HG03025 (cell line): ENCODE measurements around the gene XRCC2.

Experiments used
- ATAC-seq: cut with Tn5 transposase; IDR thresholded peaks from one replicate; pipeline ENCODE4 v1.9.1; 2021; ENCODE audit warnings: mild to moderate bottlenecking, moderate library complexity; ENCODE audit not compliant: unreplicated experiment, low FRiP score

Gene XRCC2

DNA sequence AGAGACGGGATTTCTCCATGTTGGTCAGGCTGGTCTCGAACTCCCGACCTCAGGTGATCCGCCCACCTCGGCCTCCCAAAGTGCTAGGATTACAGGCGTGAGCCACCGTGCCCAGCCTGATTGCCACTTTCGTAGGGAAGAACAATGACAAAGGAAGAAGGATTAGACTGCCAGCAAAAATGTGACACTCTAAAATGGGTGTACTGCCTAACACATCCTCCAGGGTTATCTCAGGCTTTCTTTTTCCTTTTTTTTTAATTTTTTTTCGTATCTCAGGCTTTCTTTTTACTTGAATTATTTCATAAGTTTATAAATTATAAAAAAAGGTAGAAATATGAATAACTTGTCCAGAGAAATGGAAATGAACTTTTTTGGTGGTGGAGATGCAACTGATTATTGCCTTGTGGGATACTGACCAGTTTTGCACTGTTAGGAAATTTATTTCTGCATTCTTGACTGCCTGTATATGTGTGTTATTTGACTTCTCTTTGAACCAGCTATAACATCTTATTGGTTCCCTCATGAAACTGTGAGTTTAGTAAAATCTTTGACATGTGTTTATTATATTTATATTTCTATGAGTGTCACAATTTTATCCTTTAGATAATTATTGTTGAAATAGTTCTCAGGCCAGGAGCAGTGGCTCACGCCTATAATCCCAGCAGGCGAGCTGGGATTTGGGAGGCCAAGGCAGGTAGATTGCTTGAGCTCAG is 56.8 kb downstream of the XRCC2 start:
- ATAC-seq = no peak

DNA sequence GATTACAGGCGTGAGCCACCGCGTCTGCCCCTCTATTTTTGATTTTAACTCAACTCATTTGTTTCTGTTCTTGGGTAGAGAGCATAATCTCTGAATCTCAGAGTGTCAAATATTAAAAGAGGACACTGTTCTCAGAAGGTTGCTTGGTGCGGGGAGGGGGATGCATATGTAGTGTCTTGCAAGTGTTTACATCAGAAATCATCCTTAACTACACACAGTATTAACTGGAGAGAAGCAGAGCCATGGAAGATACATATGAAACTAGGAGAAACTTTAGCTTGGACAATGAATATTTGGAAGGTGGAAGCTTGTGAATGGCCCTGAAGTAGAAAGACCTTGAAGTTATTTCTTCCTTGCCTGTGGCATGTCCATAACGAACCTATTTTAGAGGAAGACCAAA is 57.5 kb downstream of the XRCC2 start:
- ATAC-seq = no peak

DNA sequence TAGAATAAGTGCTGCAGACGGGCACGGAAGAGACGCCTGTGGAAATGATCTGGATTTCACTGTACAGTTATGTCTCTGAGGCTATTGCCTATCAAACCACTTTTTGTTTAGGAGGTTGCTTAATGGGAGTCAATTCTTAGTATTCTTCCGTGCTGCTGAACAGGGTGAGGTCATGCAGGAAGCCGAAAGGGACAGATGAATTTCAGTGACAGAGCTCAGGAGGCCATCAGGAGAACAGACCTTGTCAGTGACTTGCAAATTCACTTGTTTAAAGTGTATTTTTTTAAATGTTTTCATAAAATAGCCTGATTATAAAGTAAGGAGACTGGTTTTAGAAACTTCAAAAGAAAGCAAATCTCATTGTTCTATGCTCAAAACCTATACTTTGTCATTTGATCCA is 58.9 kb downstream of the XRCC2 start:
- no peak for ATAC-seq

DNA sequence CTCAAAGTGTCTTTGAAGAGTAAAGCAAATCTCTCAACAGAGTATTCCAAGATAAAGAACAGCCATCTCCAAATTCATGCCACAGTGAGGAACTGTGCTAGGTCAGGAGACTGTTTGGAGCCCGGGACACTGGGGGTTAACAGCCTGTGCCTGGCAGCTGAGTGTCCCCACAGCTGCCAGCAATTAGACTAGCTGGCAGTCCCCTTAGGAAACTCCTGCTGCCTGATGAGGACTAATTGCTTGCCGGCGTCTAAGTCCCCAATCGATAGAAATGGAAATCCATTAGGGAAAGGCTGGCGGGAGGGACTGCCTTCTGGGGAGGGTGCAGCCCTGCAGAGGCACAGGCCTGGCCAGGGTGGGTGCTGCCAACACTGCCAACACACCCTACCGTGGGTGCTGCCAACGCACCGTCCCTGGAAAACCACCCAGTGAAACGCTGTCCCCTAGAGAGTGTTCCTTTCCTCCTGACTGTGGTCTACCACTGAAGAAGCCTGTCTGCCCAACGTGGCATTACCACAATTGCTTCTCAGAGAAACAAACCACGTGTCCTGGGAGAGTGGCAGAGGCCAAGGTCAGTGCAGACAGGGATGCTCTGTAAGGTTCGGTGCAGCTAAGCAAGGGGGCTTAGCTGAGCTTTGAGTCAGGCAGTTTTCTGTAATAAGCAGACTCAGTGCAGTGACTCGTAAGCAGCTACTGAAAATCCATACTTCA is 60.8 kb downstream of the XRCC2 start:
- ATAC-seq = no peak

DNA sequence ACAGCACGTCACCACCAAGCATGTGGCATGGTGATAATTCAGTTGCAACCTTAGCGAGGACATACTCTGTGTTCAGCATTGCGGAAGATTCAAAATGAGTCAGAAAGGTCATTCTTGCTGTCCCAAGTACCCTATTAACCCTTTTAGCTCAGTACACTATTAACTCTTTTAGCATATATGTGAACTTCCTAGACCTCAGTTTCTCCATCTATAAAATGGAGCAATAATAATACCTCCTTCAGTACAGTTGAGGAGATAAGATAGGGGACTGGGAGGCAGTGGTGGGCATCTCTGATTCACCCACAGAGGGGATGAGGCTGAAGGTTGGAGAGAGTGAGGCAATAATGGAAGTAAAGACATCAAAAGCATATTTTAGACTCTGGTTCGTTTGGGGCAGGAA is 67.3 kb downstream of the XRCC2 start:
- no peak for ATAC-seq

DNA sequence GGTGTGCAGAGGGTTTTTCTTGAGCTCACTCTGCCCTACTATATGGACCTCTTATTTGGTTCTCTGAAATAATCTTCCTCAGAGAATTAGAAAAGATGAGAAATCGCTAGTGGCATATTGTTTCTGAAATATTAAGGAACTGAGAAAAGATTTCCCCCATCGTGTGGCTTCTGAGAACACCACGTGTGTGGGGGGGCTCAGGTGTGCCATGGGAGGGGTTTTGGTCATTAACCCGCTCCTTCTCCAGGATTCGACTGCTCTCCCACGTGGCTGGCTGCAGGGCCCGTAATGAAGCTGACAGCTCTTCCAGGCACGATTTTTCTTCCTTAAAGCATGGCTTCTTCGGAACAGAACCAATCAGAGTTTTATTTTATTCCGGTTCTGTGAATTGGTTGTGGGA is 67.7 kb downstream of the XRCC2 start:
- no peak for ATAC-seq

DNA sequence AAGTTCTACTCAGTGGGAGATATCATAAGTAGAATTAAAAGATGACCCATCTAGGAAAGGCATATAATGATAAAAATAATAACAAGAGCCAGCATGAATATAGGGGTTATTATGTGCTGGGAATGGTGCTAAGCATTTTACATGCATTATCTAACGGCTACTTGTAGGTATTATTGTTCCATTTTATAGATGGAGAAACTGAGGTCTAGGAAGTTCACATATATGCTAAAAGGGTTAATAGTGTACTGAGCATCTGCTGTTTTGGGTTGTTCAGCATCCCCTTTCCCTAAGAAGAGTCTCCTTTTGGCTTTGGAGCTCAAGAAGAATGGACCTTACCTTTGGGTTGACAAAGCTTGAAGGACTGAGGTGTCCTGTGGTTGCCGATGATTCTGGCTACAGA is 68.9 kb downstream of the XRCC2 start:
- ATAC-seq = no peak

DNA sequence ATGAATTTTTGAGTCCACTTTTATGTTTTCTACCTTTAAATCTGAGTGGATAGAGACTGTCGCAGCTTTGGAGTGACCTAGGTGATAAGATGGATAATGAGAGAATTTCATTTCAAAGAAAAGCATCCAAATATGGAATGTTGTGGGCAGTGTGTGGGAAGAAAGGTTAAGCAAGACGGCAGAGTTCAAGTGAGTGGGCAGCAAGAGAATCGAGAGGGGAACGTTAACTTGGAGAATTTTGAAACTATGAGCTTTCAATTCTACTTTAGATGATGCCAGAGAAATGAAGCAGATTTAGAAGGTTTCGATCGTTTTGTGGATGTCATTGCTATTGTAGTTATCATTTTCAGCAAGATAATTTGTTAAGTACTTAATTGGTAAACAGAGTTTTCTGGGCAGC is 73.0 kb downstream of the XRCC2 start:
- no peak for ATAC-seq

DNA sequence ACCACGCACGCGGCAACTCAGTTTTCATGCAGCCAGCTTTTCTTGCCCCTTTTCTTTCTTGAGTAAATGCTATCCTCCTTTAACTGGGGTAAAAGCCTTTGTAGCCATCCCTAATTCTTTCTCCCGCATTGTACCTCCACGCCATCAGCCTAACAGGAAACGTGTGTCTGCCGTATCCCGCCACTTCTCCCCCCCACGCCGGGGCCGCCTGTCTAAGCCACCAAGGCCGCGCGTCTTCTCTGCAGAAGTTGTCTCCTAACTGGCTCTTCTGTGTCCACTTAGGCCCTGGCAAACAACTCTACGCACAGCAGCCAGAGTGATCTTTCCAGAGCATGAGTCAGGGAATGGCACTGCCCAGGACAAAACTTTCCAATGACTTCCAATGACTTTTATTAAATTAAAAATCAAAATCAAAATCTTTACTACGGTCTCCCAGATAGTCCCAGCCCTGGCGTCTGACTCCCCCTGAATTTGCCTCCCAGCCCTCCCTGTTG is 74.6 kb downstream of the XRCC2 start:
- ATAC-seq = no peak

DNA sequence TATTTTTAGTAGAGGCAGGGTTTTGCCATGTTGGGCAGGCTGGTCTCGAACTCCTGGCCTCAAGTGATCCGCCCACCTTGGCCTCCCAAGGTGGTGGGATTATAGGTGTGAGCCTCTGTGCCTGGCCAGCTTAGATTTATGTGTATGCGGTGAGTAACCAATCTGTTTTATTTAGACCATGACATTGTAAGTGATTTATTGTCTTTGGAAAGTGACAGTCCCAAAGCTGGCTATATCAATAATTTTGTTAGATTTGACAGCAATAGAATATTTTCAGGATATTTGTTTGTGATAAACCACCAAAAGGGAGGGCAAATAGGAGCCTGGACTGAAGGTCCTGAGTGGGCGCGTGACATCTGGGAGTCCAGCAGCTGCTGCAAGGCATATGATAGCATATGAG is 75.7 kb downstream of the XRCC2 start:
- ATAC-seq = no peak

DNA sequence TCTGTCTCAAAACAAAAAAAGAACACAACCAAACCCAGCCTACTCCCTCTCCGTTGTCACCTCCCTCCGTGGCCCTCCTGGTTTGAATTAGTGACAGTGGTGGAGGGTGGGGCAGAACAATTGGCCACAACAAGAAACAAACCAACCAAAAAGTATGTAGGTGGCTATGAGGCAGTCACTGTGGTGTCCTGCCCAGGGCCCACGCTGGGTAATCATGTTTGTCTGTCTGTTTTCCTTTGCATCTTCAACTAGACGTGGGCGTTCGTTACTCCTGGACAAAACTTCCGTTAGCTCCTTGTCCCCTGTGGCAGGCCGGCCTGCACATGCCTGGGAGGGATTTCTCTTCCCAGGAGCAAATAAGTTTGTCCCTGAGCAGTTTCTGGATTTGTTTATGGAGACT is 78.4 kb downstream of the XRCC2 start:
- ATAC-seq = peak; percentile 66

DNA sequence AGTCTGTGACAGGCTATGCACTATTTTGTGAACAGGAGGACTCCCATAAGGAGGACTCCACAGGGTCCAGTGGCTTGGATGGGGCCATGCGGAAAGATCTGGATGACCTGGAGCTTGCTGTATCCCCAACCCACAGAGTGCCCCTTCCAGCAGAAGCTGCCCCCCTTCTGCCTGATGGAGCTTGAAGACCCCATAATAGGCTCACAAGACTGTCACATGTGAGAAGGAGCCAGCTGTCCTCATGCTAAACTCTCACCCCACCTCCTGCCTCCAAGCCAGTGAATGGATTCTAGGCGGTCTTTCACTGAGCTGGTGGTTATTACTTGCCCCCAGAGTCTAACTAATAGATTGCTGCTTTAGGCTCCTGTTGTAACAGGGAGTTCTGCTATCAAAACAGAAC is 79.1 kb downstream of the XRCC2 start:
- ATAC-seq = no peak
